Ishikawa (cell line): ENCODE results near the gene NSMCE4A.

ENCODE experiments used
- EP300 ChIP-seq: IDR thresholded peaks from 2 replicates; pipeline ENCODE4 v1.6.1; 2012; ENCODE audit warnings: borderline replicate concordance
- FOXM1 ChIP-seq: IDR thresholded peaks from 2 replicates; pipeline ENCODE4 v1.6.1; 2012; ENCODE audit warnings: low read depth, borderline replicate concordance
- RAD21 ChIP-seq: IDR thresholded peaks from 2 replicates; pipeline ENCODE4 v1.6.1; 2012; ENCODE audit warnings: low read depth
- REST ChIP-seq: IDR thresholded peaks from 2 replicates; pipeline ENCODE4 v1.6.1; 2012; ENCODE audit warnings: low read depth, mild to moderate bottlenecking
- TCF12 ChIP-seq: IDR thresholded peaks from 2 replicates; pipeline ENCODE4 v1.6.1; 2012; ENCODE audit warnings: low read depth
- YY1 ChIP-seq: IDR thresholded peaks from 2 replicates; pipeline ENCODE4 v1.6.1; 2012; ENCODE audit warnings: low read depth

GRCh38 chr10:122010405-122011050 is 35.5 kb upstream of the NSMCE4A start:
- TF ChIP-seq EP300 (no peak), RAD21 (no peak), YY1 (no peak), TCF12 (no peak), REST (no peak), FOXM1 (no peak)
